Measurements from ENCODE around the gene BCAR3.
"Not testable (repeated sequence)": the region's sequence is repeated elsewhere in the genome, so short reads cannot be mapped to it uniquely, and the experiment has no call there.

Gene BCAR3

DNA sequence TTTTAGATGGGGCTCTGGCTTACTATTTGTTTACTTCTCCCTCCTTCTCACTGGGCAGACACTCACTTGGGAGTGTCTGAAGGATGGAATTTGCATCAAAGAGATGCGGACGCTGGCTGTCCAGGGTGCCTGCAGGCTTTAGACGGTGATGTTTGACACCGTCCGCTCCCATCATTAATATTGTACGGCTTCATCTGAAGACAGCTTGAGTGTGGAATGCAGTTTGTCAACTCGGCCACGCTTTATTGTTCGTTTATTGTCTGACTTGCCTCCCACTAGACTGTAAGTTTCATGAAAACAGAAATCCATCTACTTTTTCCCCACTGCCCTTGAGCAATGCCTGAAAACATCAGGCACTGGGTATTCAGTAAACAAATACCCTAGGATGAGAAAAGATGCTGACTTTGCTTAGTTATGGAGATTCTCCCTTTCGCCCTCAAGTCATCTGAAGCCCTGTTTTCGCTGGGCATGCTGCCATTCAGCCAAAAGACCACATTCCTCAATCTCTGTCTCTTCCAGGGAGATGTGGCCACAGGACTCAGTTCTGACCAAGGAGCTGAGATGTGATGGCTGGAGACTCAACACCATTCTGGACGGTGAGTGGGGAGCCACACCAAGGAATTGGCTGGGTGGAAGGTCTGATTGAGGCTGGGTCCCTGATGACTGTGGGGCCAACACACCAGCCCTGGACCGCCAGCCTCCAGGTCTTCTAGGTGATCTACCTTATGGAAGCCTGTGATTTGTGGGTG, 87.6 kb downstream of the BCAR3 start:
- DNase-seq, result no peak

DNA sequence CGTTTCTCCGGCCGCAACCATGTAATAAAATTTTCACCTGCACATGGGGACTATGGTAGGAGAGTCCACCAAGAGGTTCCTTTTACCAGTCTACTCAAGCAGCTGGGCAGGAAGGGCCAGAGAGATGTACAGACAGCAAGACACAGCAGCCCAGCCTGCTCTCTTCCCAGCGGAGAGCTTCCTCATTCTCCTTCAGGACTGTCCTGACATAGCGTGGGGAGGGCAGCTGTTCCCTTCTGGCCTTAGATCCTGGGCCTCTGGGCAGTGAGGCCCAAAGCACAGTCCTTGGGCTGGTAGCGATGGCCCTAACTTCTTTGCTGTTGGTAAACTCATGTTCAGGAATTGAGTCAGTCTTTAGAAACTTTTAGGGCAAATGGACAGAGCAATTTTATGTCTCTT, 89.1 kb downstream of the BCAR3 start:
- no peak for DNase-seq

DNA sequence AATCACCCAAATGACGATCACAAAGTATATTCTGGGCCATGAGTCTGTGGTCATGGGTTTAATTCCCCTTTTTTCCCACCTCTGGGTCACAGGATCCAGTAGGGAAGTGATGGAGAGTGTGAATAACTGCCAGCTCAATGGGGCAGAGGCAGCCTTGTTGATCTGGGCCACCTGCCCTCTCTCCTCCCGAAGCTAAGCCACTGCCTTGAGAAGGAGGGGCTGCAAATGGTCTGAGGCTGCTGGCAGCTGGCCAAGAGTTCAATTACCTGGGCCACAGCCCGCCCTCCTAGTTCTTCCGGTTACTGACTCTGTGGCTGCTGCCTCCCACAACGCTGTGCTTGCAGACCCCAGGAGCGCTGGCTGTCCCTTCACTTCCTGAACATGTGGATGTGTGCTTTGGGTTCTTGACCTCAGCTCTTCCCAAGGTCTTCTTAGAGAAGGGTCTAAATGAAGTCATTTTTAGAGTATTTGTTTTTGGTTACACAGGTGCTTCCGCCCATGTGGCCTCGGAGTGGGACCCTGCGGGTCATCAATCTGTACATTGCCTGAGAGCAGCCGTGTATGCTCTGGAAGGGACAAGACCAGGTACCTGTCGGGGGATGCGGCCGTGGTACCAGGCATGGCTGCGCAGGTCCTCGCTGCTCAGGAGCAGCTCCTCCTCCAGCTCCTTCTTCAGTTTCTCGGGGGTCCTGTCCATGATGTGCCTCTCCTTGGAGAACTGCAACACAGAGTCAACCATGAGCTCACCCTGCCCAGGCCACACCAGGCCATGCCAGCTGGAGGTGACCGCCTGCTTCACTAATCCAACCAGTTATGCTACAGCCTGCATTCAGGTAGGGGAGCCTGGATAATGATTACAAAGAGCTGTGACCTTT, 89.7 kb downstream of the BCAR3 start:
- no peak for DNase-seq

DNA sequence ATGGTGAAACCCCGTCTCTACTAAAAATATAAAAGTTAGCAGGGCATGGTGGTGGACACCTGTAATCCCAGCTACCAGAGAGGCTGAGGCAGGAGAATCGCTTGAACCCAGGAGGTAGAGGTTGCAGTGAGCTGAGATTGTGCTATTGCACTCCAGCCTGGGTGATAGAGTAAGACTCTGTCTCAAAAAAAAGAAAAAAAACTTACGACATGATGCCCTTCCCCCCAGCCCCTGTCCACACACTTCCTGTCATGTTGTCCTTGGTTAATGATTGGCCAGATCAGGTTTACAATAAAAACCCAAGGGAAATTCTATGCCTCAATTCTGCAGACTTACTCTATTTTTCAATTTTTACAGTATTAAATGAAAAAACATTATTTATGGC, 90.4 kb downstream of the BCAR3 start:
- DNase-seq, result not testable (repeated sequence)

DNA sequence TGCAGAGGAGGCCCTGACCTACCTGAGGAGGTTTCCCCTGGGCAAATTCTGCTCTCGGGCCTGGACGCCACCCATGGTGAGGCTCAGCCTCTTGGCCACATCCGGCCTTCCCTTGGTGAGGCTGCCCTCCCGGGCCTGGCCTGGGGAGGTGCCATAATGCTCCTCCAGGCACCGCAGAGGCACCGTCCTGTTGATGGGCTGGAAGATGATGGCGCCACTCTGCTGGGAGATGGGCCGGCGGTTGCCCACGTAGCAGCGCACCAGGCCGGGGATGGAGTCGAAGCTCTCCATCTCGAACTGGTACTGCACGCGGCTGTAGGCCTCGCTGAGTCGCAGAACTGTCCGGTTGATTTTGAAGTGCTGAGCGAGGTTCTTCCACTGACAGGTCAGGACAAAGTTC, 92.7 kb downstream of the BCAR3 start:
- no peak for DNase-seq

DNA sequence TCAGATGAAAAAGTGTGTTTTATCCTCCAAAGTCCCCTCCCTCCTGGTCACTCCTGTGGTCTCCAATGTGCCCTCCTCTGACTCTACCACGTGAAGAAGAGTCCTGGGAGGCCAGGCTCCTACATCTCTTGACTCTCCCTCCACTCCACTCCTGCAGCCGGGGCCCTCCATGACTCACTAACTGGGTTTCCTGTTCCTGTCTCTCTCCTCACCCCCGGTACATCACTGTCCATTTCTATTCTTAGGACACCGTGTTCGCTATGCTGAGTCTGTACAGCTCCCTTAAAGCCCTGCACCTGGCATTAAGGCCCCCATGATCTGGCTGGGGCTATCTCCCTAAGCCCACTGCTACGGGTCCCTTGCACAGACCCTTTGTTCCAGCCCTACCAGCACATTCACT, 93.4 kb downstream of the BCAR3 start:
- no peak for DNase-seq

DNA sequence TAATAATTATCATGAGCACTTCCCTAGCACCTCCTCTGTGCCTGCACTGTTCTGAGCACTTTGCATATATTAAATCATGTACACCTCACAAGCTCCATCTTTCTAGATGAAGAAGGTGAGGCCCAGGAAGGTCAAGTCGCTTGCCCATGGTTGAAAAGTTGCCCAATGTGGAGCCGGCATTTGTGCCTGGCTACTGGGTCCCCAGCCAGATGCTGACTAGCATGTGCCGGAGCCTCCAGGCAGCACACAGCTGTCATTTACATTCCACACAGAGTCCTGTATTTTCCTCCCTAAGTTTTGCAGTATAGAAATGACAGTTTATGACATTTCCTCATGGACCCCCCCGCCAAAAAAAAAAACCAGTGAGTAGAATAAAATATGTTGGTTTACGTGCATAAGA, 94.3 kb downstream of the BCAR3 start:
- DNase-seq, result no peak

DNA sequence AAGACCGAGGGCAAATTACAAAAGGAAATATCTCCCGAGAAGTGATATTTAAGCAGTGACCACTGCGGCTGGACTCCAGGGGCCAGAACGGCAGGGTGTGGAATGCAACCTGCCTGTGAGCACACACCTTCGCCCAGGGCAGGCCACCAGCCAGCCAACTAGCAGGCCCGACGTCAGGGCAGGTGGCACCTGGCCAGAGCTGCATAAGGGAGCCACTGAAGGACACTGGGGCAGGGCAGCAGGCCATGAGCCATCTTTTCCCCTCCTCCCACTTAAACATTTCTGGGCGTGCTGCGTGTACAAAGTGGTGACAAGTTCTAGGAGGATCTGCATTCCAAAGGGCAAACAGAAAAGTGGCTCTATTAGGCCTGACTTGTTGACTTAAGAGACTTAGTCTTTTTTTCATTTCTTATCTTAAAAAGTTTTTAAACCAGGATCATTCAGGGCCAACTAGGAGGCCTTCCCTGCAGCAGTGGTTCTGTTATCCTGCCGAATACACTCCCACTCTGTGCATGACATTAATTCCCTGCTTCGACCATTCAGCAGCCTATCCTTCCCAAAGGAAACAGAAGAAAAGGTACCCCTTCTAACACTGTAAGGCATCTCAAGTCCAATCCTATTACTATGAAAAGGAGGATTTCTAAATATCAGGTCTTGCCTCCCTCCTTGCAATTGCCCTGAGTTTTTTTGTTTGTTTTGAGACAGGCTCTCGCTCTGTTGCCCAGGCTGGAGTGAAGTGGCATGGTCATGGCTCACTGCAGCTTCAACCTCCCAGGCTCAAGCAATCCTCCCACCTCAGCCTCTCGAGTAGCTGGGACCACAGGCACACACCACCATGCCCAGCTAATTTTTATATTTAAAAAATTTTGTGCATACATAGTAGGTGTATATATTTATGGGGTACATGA, 96.3 kb downstream of the BCAR3 start:
- DNase-seq, result peak; percentile 47

DNA sequence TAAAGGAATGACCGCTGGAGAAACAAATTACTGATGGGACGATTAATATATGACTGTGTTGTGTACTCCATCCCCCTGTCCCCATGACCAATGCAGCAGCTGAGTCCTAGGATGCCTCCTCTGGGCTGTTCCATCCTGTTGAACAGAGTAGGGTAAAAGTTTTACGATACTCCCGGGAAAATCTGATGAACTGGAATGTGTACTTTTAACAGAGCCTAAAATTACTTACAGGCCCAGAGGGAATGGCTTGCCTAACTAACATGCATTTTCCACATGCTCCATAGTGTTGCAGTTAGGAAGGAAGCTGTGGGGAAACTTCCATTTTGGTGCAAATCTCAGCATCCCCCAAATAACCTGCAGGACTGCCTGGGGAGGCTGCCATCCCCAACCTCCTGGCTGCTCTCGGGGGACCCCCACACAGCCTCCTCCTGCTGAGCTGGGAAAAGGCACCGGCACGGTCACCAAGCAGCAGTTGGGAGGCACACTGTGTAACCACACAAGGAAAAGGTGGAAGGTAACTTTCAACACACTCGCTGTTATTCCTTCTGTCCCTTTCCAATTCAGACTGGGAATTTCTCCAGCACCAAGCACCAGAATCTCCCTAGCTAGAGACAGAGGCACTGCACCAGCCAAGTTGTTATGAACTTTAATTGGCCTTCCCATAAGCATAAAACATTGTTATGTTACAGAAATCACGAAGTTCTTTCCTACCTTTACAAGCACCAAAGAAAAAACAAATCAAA, 97.2 kb downstream of the BCAR3 start:
- no peak for DNase-seq

DNA sequence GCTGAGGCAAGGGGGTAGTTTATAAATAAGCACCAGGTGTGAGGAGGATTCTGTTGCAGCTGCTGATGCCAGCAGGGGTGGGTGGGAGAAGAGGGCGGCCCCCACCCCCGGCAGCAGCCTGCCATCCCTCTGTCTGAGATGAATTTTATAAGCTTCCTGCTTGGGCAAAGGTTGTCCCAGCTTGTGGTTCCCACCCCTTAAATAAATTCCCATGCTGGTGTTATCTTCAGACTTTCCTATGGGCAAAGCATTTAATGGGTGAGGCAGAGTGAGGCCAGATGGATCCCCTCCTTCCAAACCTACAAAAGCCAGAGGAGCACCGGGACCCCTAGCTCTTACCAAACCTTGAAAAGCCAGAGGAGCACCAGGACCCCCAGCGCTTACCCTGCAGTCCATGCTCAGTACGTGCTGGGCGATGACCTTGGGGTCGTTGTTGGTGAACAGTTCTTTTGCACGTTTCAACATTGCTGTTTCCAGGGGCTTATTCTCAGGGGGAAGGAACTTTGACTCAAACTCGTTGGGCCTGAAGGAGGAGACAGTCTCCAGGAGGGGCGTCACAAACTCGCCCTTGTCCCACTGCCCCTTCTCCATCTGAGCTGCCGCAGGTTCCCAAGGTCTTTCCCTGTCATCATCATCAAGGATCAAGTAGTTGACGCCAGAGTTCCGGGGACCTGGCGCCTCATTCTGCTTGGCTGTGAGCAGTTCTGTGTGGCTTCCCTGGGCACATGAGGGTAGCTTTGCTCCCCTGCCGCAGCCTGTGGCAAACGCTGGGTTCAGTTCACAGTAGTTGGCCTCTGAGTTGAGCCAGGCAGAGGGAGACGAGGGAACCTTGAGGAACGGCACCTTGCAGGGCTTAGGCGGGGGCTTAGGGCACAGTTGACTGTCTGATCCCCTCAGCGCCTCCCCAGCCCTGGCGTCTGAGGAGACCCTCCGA, 99.5 kb downstream of the BCAR3 start:
- no peak for DNase-seq

DNA sequence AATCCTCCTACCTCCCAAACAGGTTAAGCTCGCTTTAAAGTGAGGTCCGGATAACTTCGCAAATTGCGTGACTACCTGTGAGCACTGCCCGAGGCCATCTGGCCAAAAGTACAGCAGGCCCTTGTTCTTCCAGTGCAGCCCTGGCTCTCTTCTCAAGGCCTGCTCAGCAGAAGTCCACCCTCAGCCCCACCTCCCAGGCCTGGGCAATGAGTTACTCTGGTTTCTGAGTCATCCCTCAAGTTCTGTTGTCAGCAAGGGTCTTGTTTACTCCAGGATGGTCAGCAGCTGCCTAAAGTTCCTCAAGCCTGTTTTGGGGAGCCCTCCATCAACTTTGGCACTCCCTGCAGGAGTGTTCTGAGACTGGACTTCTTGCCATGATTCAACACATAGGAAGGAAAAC, 101.7 kb downstream of the BCAR3 start:
- DNase-seq, result no peak

DNA sequence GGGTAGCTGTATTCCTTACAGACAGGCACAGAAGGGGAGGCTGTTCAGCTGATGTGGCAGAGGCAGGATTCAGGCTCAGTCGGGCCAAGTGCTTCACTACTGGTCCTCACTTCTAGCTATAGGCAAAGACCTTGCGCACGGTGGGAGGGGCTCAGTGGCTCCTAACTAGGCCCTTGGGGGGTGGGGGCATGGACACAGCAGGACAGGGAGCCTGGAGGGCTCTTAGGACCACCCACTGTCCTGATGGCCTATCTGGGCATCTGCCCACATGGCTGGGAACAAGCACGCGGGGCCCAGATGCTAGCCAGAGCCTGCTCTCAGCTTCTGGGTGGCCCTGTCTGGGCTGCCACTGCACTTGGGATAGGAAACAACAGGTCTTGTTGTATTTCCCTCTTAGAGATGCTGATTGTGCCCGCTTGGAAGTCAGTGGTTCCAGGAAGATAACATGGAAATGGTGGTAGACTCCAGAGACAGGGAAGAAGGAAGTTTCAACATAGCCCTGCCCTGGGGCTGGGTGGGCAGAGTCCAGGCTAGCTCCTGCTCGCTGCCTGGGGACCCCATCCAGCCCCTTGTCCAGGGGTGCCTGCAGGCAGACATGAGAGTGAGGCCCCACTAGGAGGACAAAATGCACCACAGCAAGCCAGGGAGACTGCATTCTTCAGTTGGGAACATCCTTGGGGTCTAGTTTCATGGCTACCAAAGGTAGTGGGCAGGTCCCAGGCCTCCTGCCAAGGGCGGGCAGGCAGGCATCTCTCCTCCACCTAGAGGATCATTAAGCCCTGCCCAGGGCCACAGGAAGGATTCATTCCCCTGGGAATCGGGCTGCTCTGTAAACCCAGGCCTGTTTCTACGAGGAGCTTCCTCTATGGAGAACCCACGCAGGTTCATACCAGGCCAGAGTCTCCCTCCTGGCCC, 102.5 kb downstream of the BCAR3 start:
- no peak for DNase-seq

DNA sequence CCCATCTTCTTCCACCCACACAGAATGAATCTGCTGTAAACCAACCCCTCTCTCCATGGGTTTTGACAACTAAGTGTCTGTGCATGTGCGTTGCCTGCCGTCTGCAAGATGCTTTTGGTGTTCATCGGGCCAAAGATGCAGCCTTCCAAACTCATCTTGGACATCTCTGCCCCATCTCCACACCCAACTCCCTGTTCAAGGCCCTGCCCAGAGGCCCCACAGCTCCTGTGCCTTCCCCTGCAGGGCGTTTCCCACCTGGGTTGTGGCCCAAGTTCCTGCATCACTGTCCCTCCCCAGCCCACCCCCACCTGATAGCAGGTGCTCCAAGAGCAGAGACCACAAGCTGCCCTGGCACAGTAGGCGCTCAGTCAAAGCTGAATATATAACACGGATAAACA, 103.2 kb downstream of the BCAR3 start:
- DNase-seq, result no peak

DNA sequence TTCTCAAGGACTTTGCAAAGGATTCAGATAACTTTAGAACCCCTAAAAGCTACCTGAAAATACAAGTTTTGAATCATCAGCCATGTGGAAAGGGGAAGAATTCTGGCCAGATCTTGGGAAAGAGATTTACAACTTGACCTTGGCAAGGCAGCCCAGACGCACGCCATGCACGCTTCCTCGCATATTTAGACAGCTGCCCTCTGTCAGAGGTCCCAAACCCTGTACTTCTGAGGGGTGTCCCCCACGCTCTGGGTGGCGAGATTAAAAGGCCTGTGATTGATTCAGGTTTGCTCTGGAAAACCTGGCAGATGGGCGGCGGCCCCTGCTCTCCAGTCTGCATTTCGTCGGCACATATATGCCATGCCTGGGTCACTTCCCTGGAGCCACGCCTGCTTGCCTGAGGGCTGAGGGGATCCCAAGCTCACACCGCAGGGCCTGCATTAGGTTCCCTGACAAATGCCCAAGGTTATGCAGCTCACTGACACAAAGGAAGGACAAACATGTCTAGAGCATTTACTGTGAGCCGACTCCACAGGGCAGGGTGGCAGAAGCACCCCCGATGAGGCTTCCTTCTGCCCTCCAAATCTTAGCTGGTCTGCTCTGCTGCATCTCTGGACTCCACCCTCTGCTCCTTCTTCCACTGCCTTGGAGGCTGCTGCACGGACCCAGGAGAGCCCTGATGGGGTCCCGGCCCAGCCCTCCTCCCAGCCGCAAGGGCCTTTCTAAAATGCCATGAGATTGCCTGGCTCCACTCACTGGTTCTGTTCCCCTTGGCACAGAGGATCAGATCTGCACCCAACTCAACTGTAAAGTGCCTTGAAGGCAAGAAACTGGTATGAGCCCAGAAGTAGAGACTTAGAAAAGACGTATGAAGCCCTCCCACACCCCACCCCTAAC, 103.9 kb downstream of the BCAR3 start:
- no peak for DNase-seq

DNA sequence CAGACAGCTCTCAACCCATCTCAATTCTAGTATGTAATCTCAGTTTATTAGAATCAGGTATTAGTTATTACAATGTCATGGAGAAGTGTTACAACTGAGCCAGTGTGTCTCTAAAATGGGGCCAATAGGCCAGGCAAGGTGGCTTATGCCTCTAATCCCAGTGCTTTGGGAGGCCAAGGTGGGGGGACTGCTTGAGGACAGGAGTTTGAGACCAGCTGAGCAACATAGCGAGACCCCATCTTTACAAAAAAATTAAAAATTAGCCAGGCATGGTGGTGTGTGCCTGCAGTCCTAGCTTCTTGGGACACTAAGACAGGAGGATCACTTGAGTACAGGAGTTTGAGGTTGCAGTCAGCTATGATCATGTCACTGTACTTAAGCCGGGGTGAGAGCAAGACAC, 104.9 kb downstream of the BCAR3 start:
- DNase-seq, result no peak

DNA sequence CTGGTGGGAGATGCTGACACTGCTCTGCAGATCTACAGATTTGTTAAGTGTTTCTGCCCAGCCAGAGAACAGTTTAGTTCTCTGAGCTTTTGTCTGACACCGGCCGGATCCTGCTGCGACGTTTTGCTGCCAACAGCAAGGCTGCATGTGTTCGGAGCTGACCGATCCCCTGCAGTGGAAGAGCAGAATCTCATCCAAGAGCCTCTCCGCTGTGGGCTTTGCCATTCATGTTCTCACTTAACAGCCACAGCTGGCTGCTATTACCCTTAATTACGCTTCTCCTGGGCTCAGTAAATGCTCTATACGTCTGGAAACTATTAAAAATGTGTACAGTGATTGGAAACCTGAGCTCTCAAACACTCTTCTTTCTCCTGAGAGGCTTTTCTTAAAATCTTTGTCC, 105.3 kb downstream of the BCAR3 start:
- peak; percentile 32 for DNase-seq

DNA sequence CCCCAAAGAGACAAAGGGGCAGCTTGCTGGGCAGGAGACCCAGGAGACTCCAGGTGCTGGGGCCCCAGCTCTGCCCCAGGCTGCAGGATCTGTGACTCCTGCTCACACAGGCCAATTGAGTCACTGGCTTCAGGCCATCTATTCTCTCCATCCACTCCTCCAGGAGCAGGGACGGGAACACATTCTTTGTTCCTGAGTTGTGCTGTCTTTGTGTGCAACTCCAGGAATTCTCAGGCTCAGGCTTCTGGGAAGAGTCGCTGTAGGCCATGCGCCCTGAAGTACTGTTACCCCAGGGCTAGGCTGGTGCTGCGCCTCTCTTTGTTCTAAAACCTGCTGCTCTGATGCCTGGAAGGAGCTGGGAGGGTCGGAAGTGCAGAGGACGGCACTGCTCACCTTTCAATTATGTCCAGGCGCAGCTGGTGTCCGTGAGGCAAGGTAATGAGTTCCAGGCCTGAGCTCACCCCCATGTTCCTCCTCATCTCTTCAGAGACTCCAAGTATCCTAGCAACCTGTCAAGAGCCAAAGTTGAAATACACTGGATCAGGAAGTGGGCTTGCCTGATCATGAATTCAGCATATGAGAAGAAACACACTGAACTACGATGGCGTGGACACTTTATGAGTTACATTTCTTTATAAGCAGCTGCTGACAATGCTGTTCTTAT, 105.9 kb downstream of the BCAR3 start:
- no peak for DNase-seq

DNA sequence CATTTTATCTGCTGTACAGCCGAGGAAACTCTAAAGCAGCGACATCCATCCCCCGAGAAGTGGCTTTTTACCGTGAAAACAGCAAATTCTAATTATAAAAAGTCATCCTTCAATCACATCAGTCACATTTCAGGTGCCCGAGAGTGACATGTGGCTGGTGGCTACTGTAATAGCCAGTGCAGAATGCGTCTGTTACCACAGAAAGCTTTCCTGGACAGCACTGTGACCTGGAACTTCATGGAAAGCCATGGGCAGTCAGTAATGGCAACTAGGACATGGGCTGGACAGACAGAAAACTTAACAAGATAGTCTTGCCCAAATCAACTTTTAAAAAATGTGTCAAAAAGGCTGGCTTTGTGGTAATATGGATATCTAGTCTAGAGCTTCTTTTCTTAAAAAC, 106.6 kb downstream of the BCAR3 start:
- no peak for DNase-seq

DNA sequence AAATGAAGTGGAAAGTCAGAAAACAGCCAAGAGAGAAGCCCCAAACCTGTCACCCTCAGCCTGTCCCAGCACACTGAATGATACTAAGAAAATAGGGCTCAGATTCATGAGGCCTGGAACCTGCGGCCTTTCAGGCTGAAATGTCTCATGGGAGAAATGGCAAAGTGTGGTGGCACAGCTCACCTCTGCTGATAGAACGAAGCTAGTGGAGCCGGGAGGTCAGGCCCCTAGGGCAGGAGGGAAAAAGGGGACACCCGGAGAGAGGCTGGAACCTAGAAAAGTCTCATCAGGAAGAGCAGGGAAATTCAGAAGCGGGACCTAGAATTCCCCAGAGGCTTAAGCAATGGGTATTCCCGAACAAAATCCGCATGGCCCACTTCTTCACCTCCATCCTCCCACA, 107.1 kb downstream of the BCAR3 start:
- no peak for DNase-seq
